GM19238 (cell line): Measurements from ENCODE around the gene CLEC2A.
"Not testable (repeated sequence)": the region's sequence is repeated elsewhere in the genome, so short reads cannot be mapped to it uniquely, and the experiment has no call there.

Experiments
- DNase-seq: peaks from one replicate; pipeline ENCODE4 v3.0.0; 2011; ENCODE audit warnings: low spot score; ENCODE audit not compliant: insufficient read length

Gene CLEC2A, protein sequence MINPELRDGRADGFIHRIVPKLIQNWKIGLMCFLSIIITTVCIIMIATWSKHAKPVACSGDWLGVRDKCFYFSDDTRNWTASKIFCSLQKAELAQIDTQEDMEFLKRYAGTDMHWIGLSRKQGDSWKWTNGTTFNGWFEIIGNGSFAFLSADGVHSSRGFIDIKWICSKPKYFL

GRCh38 chr12:9932270-9932669 is at the start of gene CLEC2A:
CLEC2A (minus strand) TSS chr12:9932370; CDS start chr12:9932329, 41 bp downstream.
- no peak for DNase-seq

DNA sequence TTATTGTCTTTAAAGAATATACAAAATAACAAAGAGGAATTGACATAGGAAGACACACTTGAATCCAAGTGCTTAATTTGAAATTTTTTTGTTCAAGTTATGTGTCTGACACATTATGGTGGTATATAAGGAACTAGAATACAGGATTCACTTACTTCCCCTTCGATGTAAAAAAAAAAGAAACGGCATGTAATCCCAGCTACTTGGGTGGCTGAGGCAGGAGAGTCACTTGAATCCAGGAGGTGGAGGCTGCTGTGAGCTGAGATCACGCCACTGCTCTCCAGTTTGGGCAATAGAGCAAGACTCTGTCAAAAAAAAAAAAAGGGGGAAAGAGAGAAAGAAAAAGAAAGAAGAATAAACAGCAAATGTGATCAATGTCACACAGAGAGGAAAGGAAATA is 48.0 kb upstream of the CLEC2A start:
- DNase-seq = no peak

DNA sequence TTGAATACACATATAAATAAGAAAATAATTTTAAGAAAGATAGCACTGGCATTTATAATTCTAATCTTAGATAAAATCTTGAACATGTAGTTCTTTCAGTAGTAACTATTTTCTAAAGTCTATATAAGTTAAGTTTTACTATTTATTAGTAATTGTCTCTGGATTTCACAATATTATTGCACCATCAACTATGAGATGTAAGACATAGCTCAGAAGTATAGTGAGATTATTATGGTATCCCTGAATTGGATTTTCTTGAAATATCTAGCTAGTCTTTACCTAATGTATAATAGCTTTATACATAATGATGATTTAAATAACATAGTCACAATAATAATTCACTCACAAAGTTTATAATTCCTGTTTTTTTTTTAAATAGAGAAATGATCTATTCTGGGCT is 45.7 kb upstream of the CLEC2A start:
- no peak for DNase-seq

DNA sequence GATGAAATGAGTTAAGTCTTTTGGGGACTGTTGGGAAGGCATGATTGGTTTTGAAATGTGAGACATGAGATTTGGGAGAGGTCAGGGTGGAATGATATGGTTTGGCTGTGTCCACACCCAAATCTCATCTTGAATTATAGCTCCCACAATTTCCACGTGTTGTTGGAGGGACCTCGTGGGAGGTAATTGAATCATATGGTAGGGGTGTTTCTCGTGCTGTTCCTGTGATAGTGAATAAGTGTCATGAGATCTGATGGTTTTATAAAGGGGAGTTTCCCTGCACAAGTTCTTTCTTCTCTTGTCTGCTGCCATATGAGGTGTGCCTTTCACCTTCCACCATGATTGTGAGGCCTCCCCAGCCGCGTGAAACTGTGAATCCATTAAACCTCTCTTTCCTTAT is 44.5 kb upstream of the CLEC2A start:
- DNase-seq = not testable (repeated sequence)

DNA sequence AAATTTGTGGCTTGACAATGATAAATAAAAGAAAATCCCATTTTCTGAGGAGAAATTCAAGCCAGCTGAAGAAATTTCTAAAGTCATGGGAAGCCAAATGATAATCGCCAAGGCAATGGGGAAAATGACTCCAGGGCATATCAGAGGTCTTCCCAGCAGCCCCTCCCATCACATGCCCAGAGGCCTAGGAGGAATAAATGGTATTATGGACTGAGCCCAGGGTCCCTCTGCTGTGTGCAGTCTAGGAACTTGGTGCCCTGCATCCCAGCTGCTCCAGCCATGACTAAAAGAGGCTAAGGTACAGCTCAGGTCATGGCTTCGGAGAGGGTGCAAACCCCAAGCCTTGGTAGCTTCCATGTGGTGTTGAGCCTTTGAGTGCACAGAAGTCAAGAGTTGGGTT is 43.4 kb upstream of the CLEC2A start:
- DNase-seq = no peak

DNA sequence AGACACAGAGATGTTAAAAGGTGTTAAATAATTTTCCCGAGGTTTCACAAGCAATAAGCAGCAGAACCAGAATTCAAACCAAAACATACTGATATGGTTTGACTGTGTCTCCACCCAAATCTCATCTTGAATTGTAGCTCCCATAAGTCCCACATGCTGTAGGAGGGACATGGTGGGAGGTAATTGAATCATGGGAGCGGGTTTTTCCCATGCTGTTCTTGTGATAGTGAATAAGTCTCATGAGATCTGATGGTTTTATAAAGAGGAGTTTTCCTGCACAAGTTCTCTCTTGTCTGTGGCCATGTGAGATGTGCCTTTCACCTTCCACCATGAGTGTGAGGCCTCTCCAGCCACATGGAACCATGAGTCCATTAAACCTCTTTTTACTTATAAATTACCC is 42.6 kb upstream of the CLEC2A start:
- DNase-seq = not testable (repeated sequence)

- DNase-seq = no peak
Observed at GRCh38 chr12:9973949-9974348, 41.8 kb upstream of the CLEC2A start.

GRCh38 chr12:9971181-9971580 is 39.0 kb upstream of the CLEC2A start, which contains the start of gene CLEC12A:
CLEC12A (plus strand) TSS chr12:9971409; CDS start chr12:9971597, 188 bp downstream.
- no peak for DNase-seq

- DNase-seq = no peak
Observed at GRCh38 chr12:9969673-9970072, 37.5 kb upstream of the CLEC2A start.

DNA sequence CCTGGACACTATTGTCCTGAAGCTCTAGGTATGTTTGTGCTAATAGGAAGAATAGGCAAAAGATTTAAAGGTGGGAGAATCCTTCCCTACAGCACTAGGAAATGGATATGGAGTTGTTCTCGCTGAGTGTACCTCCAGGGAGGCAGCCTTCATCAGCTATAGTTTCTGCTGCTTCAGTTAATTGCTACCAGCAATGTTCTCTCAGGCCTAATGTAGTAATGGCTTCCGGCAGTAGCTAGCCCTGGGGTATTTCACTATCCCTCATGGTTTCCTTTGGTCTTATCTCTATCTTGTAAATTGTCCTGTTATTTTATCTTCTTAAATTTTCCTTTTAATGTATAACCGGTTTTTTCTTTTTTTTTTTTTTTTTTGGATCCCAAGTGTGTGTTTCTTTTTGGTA is 29.7 kb upstream of the CLEC2A start:
- DNase-seq = no peak

DNA sequence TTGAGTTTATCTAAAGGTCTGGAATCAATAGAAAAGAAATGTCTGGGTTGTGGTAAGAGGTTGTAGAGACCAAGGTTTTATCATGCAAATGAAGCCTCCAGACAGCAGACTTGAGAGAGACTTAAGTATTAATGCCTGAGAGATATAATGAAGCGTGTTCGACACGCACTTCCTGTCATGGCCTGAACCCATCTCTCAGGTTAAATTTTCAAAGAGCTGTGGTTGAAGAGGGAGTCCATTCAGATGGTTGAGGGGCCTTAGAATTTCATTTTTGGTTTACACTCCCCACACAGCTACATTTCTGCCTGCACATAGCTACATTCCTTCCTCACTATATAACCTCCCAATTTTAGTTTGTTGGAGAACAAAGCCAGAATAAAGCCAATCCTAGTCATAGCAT is 28.9 kb upstream of the CLEC2A start:
- no peak for DNase-seq

GRCh38 chr12:9960590-9960989 is 28.4 kb upstream of the CLEC2A start:
- no peak for DNase-seq

DNA sequence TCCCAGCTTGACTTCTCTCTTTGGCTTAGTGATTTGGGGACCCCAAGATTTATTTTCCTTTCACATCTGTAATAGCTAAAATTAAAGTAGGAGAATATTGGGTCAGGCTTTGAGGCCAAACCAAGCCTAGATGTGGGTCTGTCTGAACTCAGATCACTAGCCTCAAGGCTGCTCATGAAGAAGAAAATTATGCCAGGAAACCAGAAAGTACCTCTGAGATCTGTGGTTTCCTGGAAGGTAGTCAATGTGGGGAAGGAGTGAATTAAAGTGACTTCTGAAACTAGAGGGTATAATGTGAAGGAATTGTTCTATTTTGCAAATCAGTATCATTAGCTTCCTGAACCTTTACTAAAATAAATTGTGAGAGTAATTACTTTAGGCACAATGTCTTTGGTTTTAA is 25.7 kb upstream of the CLEC2A start:
- DNase-seq = no peak

DNA sequence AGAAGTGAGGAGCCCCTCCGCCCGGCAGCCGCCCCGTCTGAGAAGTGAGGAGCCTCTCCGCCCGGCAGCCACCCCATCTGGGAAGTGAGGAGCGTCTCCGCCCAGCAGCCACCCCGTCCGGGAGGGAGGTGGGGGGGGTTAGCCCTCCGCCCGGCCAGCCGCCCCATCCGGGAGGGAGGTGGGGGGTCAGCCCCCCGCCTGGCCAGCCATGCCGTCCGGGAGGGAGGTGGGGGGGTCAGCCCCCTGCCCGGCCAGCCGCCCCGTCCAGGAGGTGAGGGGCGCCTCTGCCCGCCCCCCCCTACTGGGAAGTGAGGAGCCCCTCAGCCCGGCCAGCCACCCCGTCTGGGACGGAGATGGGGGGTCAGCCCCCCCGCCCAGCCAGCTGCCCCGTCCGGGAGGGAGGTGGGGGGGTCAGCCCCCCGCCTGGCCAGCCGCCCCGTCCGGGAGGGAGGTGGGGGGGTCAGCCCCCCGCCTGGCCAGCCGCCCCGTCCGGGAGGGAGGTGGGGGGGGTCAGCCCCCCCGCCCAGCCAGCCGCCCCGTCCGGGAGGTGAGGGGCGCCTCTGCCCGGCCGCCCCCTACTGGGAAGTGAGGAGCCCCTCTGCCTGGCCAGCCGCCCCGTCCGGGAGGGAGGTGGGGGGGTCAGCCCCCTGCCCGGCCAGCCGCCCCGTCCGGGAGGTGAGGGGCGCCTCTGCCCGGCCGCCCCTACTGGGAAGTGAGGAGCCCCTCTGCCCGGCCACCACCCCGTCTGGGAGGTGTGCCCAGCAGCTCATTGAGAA is 21.0 kb upstream of the CLEC2A start:
- DNase-seq = not testable (repeated sequence)

DNA sequence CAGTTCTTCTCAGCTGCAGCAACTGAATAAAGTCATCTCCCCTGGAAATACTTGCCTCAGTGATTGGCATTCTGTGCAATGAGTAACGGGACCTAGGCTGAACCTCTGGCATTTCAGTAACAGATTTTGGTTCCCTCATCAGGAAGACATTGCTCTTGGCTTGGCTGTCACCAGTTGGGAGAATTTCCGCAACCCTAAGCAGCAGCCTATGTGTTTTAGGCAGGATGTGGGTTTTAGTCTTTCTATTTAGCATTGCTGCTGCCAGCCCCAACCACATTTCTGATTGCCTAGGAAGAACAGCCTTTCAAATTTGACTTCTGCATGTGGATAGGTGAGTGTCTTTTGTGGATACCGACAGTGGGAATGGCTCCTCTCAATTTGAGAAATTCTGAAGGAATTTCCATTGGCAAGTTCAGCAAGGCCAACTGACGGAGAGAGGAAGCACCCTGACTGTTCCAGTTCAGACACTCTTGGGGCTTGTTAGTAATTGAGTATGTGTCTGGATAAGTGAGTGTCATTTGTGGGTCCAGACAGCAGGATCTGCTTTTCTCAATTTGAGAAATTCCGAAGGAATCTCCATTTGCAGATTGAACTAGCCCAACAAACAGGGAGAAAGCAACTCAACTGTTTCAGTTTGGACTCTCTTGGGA is 19.0 kb upstream of the CLEC2A start:
- no peak for DNase-seq

DNA sequence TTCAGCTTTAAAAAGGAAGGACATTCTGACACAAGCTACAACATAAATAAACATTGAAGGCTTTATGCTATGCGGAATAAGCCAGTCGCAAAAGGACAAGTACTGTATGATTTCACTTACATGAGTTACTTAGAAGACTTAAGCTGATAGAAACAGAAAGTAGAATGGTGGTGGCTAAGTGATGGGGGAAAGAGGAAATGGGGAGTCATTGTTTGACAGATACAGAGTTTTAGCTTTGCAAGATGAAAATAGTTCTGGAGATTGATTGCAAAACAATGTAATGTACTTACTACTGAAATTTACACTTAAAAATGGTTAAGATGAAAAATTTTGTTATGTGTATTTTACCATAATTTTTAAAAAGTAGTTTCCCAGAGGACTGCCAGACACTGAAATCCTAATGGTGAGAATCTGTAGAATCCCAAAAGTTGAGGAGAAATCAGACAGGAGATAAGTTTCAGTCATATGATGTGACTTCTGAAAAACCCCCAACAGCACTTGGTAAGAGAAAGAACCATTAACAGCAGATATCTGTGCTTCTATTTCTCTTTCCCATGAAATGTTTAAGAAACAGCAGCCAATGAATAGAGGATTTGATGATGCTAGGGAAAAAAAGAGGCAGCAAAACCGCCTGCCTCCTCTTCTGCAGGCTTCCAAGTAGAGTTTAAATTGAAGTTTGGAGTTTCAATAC is 16.6 kb upstream of the CLEC2A start:
- DNase-seq = peak; percentile 20

- no peak for DNase-seq
Observed at GRCh38 chr12:9947674-9948073, 15.5 kb upstream of the CLEC2A start.

GRCh38 chr12:9944391-9944790 is 12.2 kb upstream of the CLEC2A start:
- no peak for DNase-seq

GRCh38 chr12:9943240-9943639 is 11.1 kb upstream of the CLEC2A start:
- DNase-seq = no peak

DNA sequence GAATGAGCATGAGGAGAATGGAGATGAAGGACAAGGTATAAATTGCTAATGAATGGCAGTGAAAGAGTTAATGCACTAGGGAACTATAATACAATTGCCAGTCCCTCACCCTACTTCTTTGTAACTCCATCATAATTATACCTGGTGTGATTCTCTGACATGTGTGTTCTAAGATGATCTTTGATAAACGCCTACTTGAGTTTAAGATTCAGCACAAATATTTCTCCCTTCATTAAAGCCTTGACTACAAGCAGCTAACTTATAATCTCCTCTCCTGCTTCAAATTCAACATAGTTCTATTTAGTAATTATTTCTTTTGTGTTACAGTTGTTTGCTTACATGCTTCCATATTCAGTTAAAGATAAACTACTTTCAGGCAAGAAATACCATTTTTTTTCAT is 9.7 kb upstream of the CLEC2A start:
- no peak for DNase-seq

- no peak for DNase-seq
Observed at GRCh38 chr12:9940375-9940774, 8.2 kb upstream of the CLEC2A start.

- no peak for DNase-seq
Observed at GRCh38 chr12:9936591-9936990, 4.4 kb upstream of the CLEC2A start.
